Pancreas (tissue), 10 donors: ENCODE measurements around the gene HACE1. TPM values are rescaled to one million over a fixed set of nuclear protein-coding genes. Genes with fewer than 3 reads are reported as not detected.

Source experiments
- ATAC-seq, 4 donors: fragments of 200-7000 bp; cut with Tn5 transposase; one replicate each; pipeline versions ENCODE4 v1.8.0 to v1.9.1; 2020; ENCODE audit warnings: mild to moderate bottlenecking in 4 of 4, moderate library complexity in 4 of 4
- DNase-seq, 6 donors: peaks; one replicate each; pipeline ENCODE4 v3.0.0-alpha.2; 2020
- FAIRE-seq: peaks from 2 replicates; lab custom pipeline; 2012; peaks lifted over from hg19 to GRCh38; lab: Jason Lieb, UNC
- H3K27ac ChIP-seq, 4 donors: fragments of 200-600 bp; sonication (generic); 1 replicate in 3 of 4; 2 replicates in 1 of 4; pipeline versions ENCODE4 v1.5.0 to v1.8.0; 2020
- H3K27me3 ChIP-seq, 4 donors: fragments of 200-600 bp; one replicate each; pipeline ENCODE4 v1.8.0; 2021
- H3K36me3 ChIP-seq, 3 donors: fragments of 200-600 bp; sonication (generic) in 1 of 3; one replicate each; pipeline versions ENCODE4 v1.5.0 to v1.8.0; 2020 to 2021
- H3K4me1 ChIP-seq, 3 donors: fragments of 200-600 bp; one replicate each; pipeline ENCODE4 v1.8.0; 2021
- H3K4me3 ChIP-seq, 4 donors: fragments of 200-600 bp; sonication (generic) in 2 of 4; one replicate each; pipeline versions ENCODE4 v1.5.0 to v1.8.0; 2020 to 2021
- H3K9me3 ChIP-seq, 4 donors: fragments of 200-600 bp; one replicate each; pipeline ENCODE4 v1.8.0; 2021
- CTCF ChIP-seq, 4 donors: fragments of 200-600 bp; sonication (generic) in 3 of 4; IDR thresholded peaks; one replicate each; pipeline versions ENCODE4 v1.5.0 to v1.8.0; 2021; ENCODE audit warnings: antibody characterized with exemption in 4 of 4
- WGBS, 2 donors: extraction: QIAGEN DNeasy Blood & Tissue Kit; methylation state at CpG; one replicate each; pipeline ENCODE4 v1.1.7; 2013; 5-methylcytosine and 5-hydroxymethylcytosine counted together
- intact Hi-C, 3 donors: fragments of 100-400 bp; cut with DNase I; formaldehyde crosslinking; loops; one replicate each; pipeline versions ENCODE4 v1.11.1 to v1.14.2; 2022
- polyA plus RNA-seq, 2 donors: library from polyadenylated mRNA; stranded (reverse); fragments of 200-250 nt; gene quantifications; one replicate each; pipeline ENCODE4 v1.2.3, GENCODE V29; 2013
- total RNA-seq, 6 donors: library from RNA; stranded (reverse); fragmentation: NEBNext Ultra II Directional in 4 of 6; extraction: Animal tissue kit (Norgen Biotek cat#: 25700) in 4 of 6; gene quantifications; one replicate each; pipeline versions ENCODE4 v1.2.1 to v1.2.4, GENCODE V29; 2021 to 2023
- donor health status: healthy with polysubstance abuse.
- donor health status: DM: no; HTN: no; CAD: no; lungs with moderate emphysema.
- donor health status: DM: no; HTN: no; CAD: no.
- donor health status: control.
- donor health status: control.
- donor health status: Bipolar disorder and iron deficiency.
- donor health status: DM: yes; HTN: yes; CAD: no.
- donor health status: DM: no; HTN: no; CAD: no.
- donor health status: DM: no; HTN: no; CAD: no.
- donor health status: DM: yes; HTN: yes; CAD: no.

Gene HACE1
- total and polyA plus RNA-seq, 8 donors, result 2.8 to 8.5 (median 4.1) TPM

- intact Hi-C loops, result no loop called here
- H3K4me1 ChIP-seq, result no peaks in the 10 kb centered on the region
- no peak overlapping the region for H3K27ac ChIP-seq
- H3K9me3 ChIP-seq, result no peaks in the 10 kb centered on the region
- TF ChIP-seq CTCF (IDR thresholded peaks at IDR 0.05), result no peak
- ATAC-seq, result no peak
- DNase-seq, result no peak
- no peak for FAIRE-seq
- 96 to 97% methylated on average over 3 to 4 of the region's 4 CpGs for WGBS, 2 donors
- H3K27me3 ChIP-seq, result no peaks in the 10 kb centered on the region
- H3K36me3 ChIP-seq, result no peaks in the 10 kb centered on the region
- H3K4me3 ChIP-seq, result no peak overlapping the region
Measured at GRCh38 chr6:104716858-104717257, 142.9 kb downstream of the HACE1 start.

GRCh38 chr6:104714796-104715195 is 144.9 kb downstream of the HACE1 start:
- WGBS, 2 donors, result 56 to 79% methylated on average over 3 of the region's 3 CpGs
- TF ChIP-seq CTCF (IDR thresholded peaks at IDR 0.05), result no peak
- no peaks in the 10 kb centered on the region for H3K4me1 ChIP-seq
- intact Hi-C loops, result no loop called here
- H3K9me3 ChIP-seq, result no peaks in the 10 kb centered on the region
- no peaks in the 10 kb centered on the region for H3K27me3 ChIP-seq
- no peak overlapping the region for H3K4me3 ChIP-seq
- no peaks in the 10 kb centered on the region for H3K36me3 ChIP-seq
- ATAC-seq (no peak), DNase-seq (no peak), FAIRE-seq (no peak)
- no peak overlapping the region for H3K27ac ChIP-seq

DNA sequence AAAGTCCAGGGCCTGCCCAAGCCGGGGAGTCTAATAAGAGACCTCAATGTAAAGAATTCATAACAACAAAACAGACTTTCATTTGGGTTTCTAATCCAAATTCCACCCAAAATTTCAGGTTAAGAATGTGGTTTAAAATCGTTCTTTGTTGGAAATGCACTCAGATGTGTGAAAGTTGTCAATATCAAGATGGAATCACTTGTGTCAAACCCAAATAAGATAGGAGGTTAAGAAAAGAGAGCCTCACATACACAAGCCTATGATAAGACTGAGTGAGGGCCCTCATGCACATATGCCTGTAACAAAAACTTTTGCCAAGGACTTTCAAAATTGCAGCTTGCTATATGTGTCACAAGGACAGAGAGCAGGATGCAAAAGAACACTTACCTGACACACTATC is 145.7 kb downstream of the HACE1 start:
- WGBS, 2 donors, result 75 to 81% methylated on average over 2 of the region's 2 CpGs
- no peak for TF ChIP-seq CTCF (IDR thresholded peaks at IDR 0.05)
- intact Hi-C loops, result no loop called here
- Histone ChIP-seq H3K4me1 (no peaks in the 10 kb centered on the region), H3K9me3 (no peaks in the 10 kb centered on the region), H3K27me3 (no peaks in the 10 kb centered on the region), H3K36me3 (no peaks in the 10 kb centered on the region), H3K27ac (no peak overlapping the region), H3K4me3 (no peak overlapping the region)
- no peak for ATAC-seq
- no peak for FAIRE-seq
- DNase-seq, result no peak

DNA sequence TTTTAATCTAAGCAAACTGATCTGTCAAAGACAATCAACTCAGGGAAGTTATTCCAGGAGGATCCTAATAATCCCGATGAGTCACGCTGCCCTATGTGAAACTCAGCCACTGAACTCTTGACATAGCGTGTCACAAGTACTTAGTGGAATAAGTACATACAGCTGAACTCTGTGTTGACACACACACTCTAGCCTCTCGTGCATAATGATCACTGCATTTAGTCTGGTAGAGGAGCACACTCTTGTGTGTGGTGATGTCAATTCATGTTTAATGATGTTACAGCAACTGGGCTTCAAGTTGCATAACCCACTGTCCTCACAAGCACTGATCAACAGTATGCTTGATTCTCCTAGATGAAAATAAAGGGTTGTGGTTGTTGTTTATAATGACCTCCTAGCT is 148.3 kb downstream of the HACE1 start:
- no peak for DNase-seq
- H3K9me3 ChIP-seq, result no peaks in the 10 kb centered on the region
- no peak for FAIRE-seq
- intact Hi-C loops, result no loop called here
- ATAC-seq, result peak in 1 of 4 donors; percentile 66
- no peak for TF ChIP-seq CTCF (IDR thresholded peaks at IDR 0.05)
- H3K27me3 ChIP-seq, result no peaks in the 10 kb centered on the region
- no peak overlapping the region for H3K27ac ChIP-seq
- H3K4me1 ChIP-seq, result no peaks in the 10 kb centered on the region
- H3K36me3 ChIP-seq, result no peaks in the 10 kb centered on the region
- 60 to 65% methylated on average over 4 of the region's 4 CpGs for WGBS, 2 donors
- H3K4me3 ChIP-seq, result no peak overlapping the region

GRCh38 chr6:104710543-104711335 is 149.0 kb downstream of the HACE1 start:
- no peak for ATAC-seq
- 69 to 71% methylated on average over 4 of the region's 4 CpGs for WGBS, 2 donors
- no peak for TF ChIP-seq CTCF (IDR thresholded peaks at IDR 0.05)
- Histone ChIP-seq H3K27me3 (no peaks in the 10 kb centered on the region), H3K9me3 (no peaks in the 10 kb centered on the region), H3K36me3 (no peaks in the 10 kb centered on the region), H3K27ac (no peak overlapping the region), H3K4me1 (no peaks in the 10 kb centered on the region), H3K4me3 (no peak overlapping the region)
- no peak for DNase-seq
- intact Hi-C loops, result no loop called here
- no peak for FAIRE-seq
